GM12878 (cell line): ENCODE results near the gene ADAMTS2. TPM values are rescaled to one million over a fixed set of nuclear protein-coding genes. Genes with fewer than 3 reads are reported as not detected.

Source experiments
- ATAC-seq: fragments of 200-7000 bp; cut with Tn5 transposase; 3 replicates; pipeline ENCODE4 v1.9.1; 2020; ENCODE audit warnings: mild to moderate bottlenecking, moderate library complexity
- BruUV-seq: library from RNA; stranded (reverse); fragments of 400-500 nt; replicated peaks from 2 replicates; lab custom pipeline; 2021; lab: Mats Ljungman, UMichigan
- CTCF ChIA-PET: fragments of 300-600 bp; sonication (Branson Sonifier 250); formaldehyde crosslinking; extraction: SDS; loops from one replicate; lab custom pipeline; 2021; ENCODE audit warnings: inconsistent platforms; lab: Yijun Ruan, JAX
- POLR2A ChIA-PET: fragments of 350-600 bp; formaldehyde crosslinking; extraction: SDS; loops from one replicate; lab custom pipeline; 2021; ENCODE audit warnings: inconsistent platforms; lab: Charles Lee
- RAD21 ChIA-PET: fragments of 300-600 bp; sonication (Branson Sonifier 250); formaldehyde crosslinking; loops from one replicate; lab custom pipeline; 2023; ENCODE audit warnings: antibody characterized with exemption; ENCODE audit not compliant: unreplicated experiment; lab: Charles Lee
- SMC1A ChIA-PET: fragments of 300-600 bp; sonication (Branson Sonifier 250); formaldehyde crosslinking; loops from one replicate; lab custom pipeline; 2023; ENCODE audit not compliant: unreplicated experiment, uncharacterized antibody; lab: Charles Lee
- DNase-seq: peaks from one replicate; pipeline ENCODE4 v3.0.0-alpha.2; 2011; ENCODE audit warnings: low read depth, low spot score
- FAIRE-seq: peaks from 3 replicates; lab custom pipeline; 2011; peaks lifted over from hg19 to GRCh38; lab: Jason Lieb, UNC
- H2AFZ ChIP-seq: 2 replicates; pipeline ENCODE4 v1.6.0; 2011; ENCODE audit warnings: low read depth, low read length, control low read depth; ENCODE audit not compliant: control insufficient read depth
- H3K27ac ChIP-seq: 2 replicates; pipeline ENCODE4 v1.5.1; 2011; ENCODE audit warnings: control low read depth; ENCODE audit not compliant: control insufficient read depth, insufficient read depth
- H3K27me3 ChIP-seq, 2 experiments: replicated peaks in 1 of 2; 2 replicates each; pipeline versions ENCODE4 v1.6.0 to v1.6.1; 2011; ENCODE audit warnings: low read length in 1 of 2; ENCODE audit not compliant: control insufficient read depth in 2 of 2, insufficient read depth in 2 of 2
- H3K36me3 ChIP-seq, 2 experiments: 2 replicates each; pipeline ENCODE4 v1.5.1; 2011; ENCODE audit warnings: low read length in 1 of 2; ENCODE audit not compliant: control insufficient read depth in 2 of 2, insufficient read depth in 2 of 2
- H3K4me1 ChIP-seq: 2 replicates; pipeline ENCODE4 v1.6.1; 2011; ENCODE audit warnings: mild to moderate bottlenecking, low read length, moderate library complexity, mixed read lengths; ENCODE audit not compliant: control insufficient read depth, insufficient read depth
- H3K4me2 ChIP-seq: 2 replicates; pipeline ENCODE4 v1.6.0; 2011; ENCODE audit warnings: control low read depth; ENCODE audit not compliant: control insufficient read depth, insufficient read depth
- H3K4me3 ChIP-seq: fragments of 200-600 bp; sonication (generic); 2 replicates; pipeline ENCODE4 v1.5.1; 2016
- H3K79me2 ChIP-seq: 2 replicates; pipeline ENCODE4 v1.6.0; 2011; ENCODE audit warnings: low read length; ENCODE audit not compliant: control insufficient read depth, insufficient read depth
- H3K9ac ChIP-seq: 2 replicates; pipeline ENCODE4 v1.8.0; 2011; ENCODE audit warnings: low read length, control low read depth, mixed read lengths; ENCODE audit not compliant: control insufficient read depth, insufficient read depth
- H3K9me3 ChIP-seq: replicated peaks from 3 replicates; pipeline ENCODE4 v1.5.1; 2011; ENCODE audit warnings: mild to moderate bottlenecking, low read length; ENCODE audit not compliant: control insufficient read depth, insufficient read depth
- H4K20me1 ChIP-seq: 2 replicates; pipeline ENCODE4 v1.6.0; 2011; ENCODE audit not compliant: control insufficient read depth, insufficient read depth
- BCL11A ChIP-seq: IDR thresholded peaks from 2 replicates; pipeline ENCODE4 v1.6.1; 2011; ENCODE audit warnings: low read depth, low read length
- BMI1 ChIP-seq: fragments of 450-650 bp; IDR thresholded peaks from 2 replicates; pipeline ENCODE4 v1.6.1; 2016; ENCODE audit warnings: mild to moderate bottlenecking, moderate library complexity, borderline replicate concordance
- HDAC2 ChIP-seq: fragments of 200-600 bp; sonication (generic); IDR thresholded peaks from 2 replicates; pipeline ENCODE4 v1.6.1; 2017
- MYC ChIP-seq: IDR thresholded peaks from 2 replicates; pipeline ENCODE4 v1.6.1; 2011; ENCODE audit warnings: mild to moderate bottlenecking, low read length, moderate library complexity, inconsistent platforms; ENCODE audit not compliant: insufficient read depth, insufficient replicate concordance, insufficient read length, severe bottlenecking
- NBN ChIP-seq: fragments of 450-650 bp; IDR thresholded peaks from 2 replicates; pipeline ENCODE4 v1.6.1; 2016
- ZNF217 ChIP-seq: fragments of 450-650 bp; IDR thresholded peaks from 2 replicates; pipeline ENCODE4 v1.6.1; 2017; ENCODE audit warnings: antibody characterized with exemption, mild to moderate bottlenecking
- WGBS: methylation state at CpG from one replicate; pipeline ENCODE4 v1.1.6; 2016; ENCODE audit warnings: low lambda C conversion rate; ENCODE audit not compliant: insufficient replicate concordance, insufficient coverage; ENCODE audit errors: missing lambda C conversion rate; 5-methylcytosine and 5-hydroxymethylcytosine counted together
- in situ Hi-C: fragments of 300-500 bp; cut with MboI; formaldehyde crosslinking; loops from 9 replicates; pipeline ENCODE4 v1.14.3; 2018; ENCODE audit warnings: mixed read lengths
- intact Hi-C: fragments of 100-400 bp; cut with micrococcal nuclease; formaldehyde crosslinking; loops from one replicate; pipeline ENCODE4 v1.14.2; 2022; ENCODE audit not compliant: unreplicated experiment
- polyA plus RNA-seq, 11 experiments: library from polyadenylated mRNA; depleted of rRNA in 4 of 11; unstranded in 6 of 11; stranded (reverse) in 5 of 11; fragments of >200 nt; fragmentation: Nextera tagmentation in 4 of 11; fragmentation: Illumina TruSeq in 1 of 11; extraction: Ambion mirVana in 4 of 11; extraction: Trizol in 1 of 11; gene quantifications; 1 replicate in 1 of 11; 2 replicates in 10 of 11; pipeline versions ENCODE4 v1.2.1 to v1.2.3, GENCODE V29; 2011 to 2016; ENCODE audit warnings: inconsistent platforms in 2 of 11, missing spikeins in 2 of 11, low read depth in 1 of 11
- total RNA-seq, 4 experiments: library from RNA; depleted of rRNA in 3 of 4; stranded (reverse); fragments of >200 nt in 3 of 4; fragmentation: Illumina TruSeq in 1 of 4; extraction: Trizol in 1 of 4; gene quantifications; 2 replicates each; pipeline versions ENCODE4 v1.2.1 to v1.2.3, GENCODE V29; 2013 to 2021
- TF ChIP-seq, protein P1 (sequence below): fragments of 450-650 bp; formaldehyde crosslinking; IDR thresholded peaks from 2 replicates; pipeline ENCODE4 v1.4.0; 2022; ENCODE audit warnings: mild to moderate bottlenecking, moderate library complexity
- TF ChIP-seq, protein P2 (sequence below): fragments of 450-650 bp; IDR thresholded peaks from 2 replicates; pipeline ENCODE4 v1.6.1; 2017; ENCODE audit warnings: mild to moderate bottlenecking, moderate library complexity

The ADAMTS2 gene
- total and polyA plus RNA-seq, 10 of the 15 experiments (the other 5 are each of a cell fraction or from before 2014, with no cell fraction given) = 0.03 to 0.05 TPM; not detected in 8

DNA sequence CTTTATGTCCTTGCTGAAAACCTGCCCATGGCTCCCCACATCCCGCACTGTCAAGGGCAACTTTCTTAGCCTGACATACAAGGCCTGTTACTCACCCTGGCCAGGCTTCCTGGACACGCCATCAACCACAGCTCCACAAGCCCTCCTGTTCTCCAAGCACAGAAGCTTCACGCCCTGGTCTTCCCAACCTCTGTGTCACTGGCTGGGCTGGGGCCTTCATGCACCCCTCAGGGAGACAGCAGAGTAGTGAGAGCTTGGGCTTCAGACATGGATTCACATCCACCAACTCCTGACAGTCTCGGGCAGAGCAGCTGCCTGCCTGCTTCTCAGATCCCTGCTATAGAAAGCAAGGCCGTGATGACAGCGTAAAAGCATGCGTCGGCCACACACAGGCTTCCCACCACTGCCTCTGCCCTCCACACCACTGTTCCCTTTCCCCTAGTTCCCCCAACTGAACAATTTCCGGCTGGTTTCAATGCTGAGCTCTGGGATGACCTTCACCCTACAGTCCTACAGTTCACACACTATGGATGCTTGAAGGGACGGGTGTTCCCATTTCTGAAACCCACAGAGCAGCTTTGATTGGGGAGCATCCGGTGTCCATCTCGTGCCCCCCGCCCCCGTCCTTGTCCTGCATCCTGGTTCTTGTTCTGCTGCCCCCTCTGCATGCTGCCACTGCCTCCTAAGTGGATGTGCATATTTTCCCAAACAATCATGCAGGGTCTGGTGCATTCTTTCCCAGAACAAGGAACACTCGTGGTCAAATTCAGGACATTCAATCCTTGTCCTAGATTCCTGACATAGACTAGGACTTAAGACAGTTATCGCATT lies 33.4 kb upstream of the ADAMTS2 start:
- TF ChIP-seq NBN (no peak), BCL11A (no peak), MYC (no peak), ZNF217 (no peak), BMI1 (no peak), HDAC2 (no peak)
- TF ChIP-seq, protein P1, sequence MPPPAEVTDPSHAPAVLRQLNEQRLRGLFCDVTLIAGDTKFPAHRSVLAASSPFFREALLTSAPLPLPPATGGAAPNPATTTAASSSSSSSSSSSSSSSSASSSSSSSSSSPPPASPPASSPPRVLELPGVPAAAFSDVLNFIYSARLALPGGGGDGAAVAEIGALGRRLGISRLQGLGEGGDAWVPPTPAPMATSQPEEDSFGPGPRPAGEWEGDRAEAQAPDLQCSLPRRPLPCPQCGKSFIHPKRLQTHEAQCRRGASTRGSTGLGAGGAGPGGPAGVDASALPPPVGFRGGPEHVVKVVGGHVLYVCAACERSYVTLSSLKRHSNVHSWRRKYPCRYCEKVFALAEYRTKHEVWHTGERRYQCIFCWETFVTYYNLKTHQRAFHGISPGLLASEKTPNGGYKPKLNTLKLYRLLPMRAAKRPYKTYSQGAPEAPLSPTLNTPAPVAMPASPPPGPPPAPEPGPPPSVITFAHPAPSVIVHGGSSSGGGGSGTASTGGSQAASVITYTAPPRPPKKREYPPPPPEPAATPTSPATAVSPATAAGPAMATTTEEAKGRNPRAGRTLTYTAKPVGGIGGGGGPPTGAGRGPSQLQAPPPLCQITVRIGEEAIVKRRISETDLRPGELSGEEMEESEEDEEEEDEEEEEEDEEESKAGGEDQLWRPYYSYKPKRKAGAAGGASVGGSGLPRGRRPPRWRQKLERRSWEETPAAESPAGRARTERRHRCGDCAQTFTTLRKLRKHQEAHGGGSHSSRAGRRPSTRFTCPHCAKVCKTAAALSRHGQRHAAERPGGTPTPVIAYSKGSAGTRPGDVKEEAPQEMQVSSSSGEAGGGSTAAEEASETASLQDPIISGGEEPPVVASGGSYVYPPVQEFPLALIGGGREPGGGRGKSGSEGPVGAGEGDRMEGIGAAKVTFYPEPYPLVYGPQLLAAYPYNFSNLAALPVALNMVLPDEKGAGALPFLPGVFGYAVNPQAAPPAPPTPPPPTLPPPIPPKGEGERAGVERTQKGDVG (CRISPR knock-in tag) = no peak
- TF ChIP-seq, protein P2, sequence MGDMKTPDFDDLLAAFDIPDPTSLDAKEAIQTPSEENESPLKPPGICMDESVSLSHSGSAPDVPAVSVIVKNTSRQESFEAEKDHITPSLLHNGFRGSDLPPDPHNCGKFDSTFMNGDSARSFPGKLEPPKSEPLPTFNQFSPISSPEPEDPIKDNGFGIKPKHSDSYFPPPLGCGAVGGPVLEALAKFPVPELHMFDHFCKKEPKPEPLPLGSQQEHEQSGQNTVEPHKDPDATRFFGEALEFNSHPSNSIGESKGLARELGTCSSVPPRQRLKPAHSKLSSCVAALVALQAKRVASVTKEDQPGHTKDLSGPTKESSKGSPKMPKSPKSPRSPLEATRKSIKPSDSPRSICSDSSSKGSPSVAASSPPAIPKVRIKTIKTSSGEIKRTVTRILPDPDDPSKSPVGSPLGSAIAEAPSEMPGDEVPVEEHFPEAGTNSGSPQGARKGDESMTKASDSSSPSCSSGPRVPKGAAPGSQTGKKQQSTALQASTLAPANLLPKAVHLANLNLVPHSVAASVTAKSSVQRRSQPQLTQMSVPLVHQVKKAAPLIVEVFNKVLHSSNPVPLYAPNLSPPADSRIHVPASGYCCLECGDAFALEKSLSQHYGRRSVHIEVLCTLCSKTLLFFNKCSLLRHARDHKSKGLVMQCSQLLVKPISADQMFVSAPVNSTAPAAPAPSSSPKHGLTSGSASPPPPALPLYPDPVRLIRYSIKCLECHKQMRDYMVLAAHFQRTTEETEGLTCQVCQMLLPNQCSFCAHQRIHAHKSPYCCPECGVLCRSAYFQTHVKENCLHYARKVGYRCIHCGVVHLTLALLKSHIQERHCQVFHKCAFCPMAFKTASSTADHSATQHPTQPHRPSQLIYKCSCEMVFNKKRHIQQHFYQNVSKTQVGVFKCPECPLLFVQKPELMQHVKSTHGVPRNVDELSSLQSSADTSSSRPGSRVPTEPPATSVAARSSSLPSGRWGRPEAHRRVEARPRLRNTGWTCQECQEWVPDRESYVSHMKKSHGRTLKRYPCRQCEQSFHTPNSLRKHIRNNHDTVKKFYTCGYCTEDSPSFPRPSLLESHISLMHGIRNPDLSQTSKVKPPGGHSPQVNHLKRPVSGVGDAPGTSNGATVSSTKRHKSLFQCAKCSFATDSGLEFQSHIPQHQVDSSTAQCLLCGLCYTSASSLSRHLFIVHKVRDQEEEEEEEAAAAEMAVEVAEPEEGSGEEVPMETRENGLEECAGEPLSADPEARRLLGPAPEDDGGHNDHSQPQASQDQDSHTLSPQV = no peak
- Histone ChIP-seq H3K4me3 (no peak overlapping the region), H3K27me3 (no peaks in the 10 kb centered on the region), H3K4me2 (no peak overlapping the region), H3K9ac (no peak overlapping the region), H3K79me2 (no peaks in the 10 kb centered on the region), H3K9me3 (no peaks in the 10 kb centered on the region; the same call in 1 of the 3 replicates), H2AFZ (no peak overlapping the region), H4K20me1 (no peaks in the 10 kb centered on the region), H3K27ac (no peak overlapping the region), H3K36me3 (no peaks in the 10 kb centered on the region), H3K4me1 (no peaks in the 10 kb centered on the region)
- FAIRE-seq (no peak), ATAC-seq (no peak), DNase-seq (no peak)
- WGBS = 20% methylated on average over 16 of the region's 16 CpGs
- in situ Hi-C loops (no loop called here), intact Hi-C loops (no loop called here)
- BruUV-seq = no TSS peak
- CTCF ChIA-PET = interaction anchor here (0.5 kb wide), 1 partner anchor 18 kb away, joined by 3 read pairs; no protein-coding TSS in a partner anchor
- SMC1A ChIA-PET = no interaction called here
- RAD21 ChIA-PET = no interaction called here
- POLR2A ChIA-PET = no interaction called here
